ENCODE results near the gene KRTAP5-3. TPM values are rescaled to one million over a fixed set of nuclear protein-coding genes. Genes with fewer than 3 reads are reported as not detected.

Gene KRTAP5-3
- not detected for total RNA-seq
- long read RNA-seq, result 0 reads

GRCh38 chr11:1608363-1608762 is at the start of gene KRTAP5-3:
TSS of gene KRTAP5-3 (minus strand) at chr11:1608463. CDS start at chr11:1608385, 78 bp downstream.
- Histone ChIP-seq H3K4me1 (no peaks in the 10 kb centered on the region), H3K27ac (no peak within 1 kb of the TSS), H3K27me3 (no peaks in the 10 kb centered on the region), H3K9me3 (no peaks in the 10 kb centered on the region), H3K36me3 (no peaks in the 10 kb centered on the region), H3K4me3 (no peak within 1 kb of the TSS)
- ATAC-seq (no peak), DNase-seq (no peak)
- intact Hi-C loops (cut with DNase I), result no loop called here
- no peak for TF ChIP-seq CTCF (IDR thresholded peaks at IDR 0.05)
- TF ChIP-seq POLR2A (IDR thresholded peaks at IDR 0.05), result no peak
- 69% methylated on average over 4 of the region's 4 CpGs for WGBS (ENCODE audit: insufficient coverage, low coverage, low lambda C conversion rate, missing lambda C conversion rate)

- peak in 1 of 3 donors; percentile 32 for DNase-seq
- no peak overlapping the region for H3K4me3 ChIP-seq
- TF ChIP-seq CTCF (IDR thresholded peaks at IDR 0.05), result no peak
- no peak for TF ChIP-seq POLR2A (IDR thresholded peaks at IDR 0.05)
- 76% methylated on average over 4 of the region's 7 CpGs for WGBS (ENCODE audit: insufficient coverage, low coverage, low lambda C conversion rate, missing lambda C conversion rate)
- H3K36me3 ChIP-seq, result no peaks in the 10 kb centered on the region
- intact Hi-C loops (cut with DNase I), result loop anchor here in 1 of 2 donors (10.0 kb wide), 1 partner anchor 88 kb away; no protein-coding TSS in a partner anchor
- H3K27me3 ChIP-seq, result no peaks in the 10 kb centered on the region
- no peaks in the 10 kb centered on the region for H3K9me3 ChIP-seq
- H3K27ac ChIP-seq, result peak overlapping the region in 1 of 3 donors; percentile 24
- no peak for ATAC-seq
- peaks cover 0 to 42% (median 22%) of the 10 kb centered on the region in 4 donors for H3K4me1 ChIP-seq
Measured at GRCh38 chr11:1656670-1657069, 48.4 kb upstream of the KRTAP5-3 start.

DNA sequence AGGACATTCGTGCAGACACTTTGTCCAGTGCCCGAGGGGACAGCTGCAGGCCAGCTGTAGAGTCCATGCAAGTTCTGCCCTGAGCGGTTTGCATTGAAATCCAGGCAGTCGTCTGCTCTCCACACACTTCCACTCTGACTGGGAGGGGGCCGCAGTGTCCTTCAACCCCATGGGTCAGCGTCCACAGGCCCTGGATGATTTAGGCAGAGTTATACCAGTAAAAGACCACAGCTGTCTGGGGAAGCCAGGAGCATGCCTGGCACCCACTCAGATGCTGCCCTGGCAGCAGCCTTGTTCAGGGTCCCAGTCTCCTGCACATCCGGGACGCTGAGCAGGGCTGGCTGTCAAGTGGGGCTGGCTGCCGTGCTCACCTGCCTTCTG is 47.8 kb upstream of the KRTAP5-3 start:
- ATAC-seq (no peak), DNase-seq (peak in 1 of 3 donors; percentile 42)
- H3K4me1 ChIP-seq, result peaks cover 0 to 42% (median 22%) of the 10 kb centered on the region in 4 donors
- intact Hi-C loops (cut with DNase I), result loop anchor here in 1 of 2 donors (10.0 kb wide), 1 partner anchor 89 kb away; no protein-coding TSS in a partner anchor
- H3K27ac ChIP-seq, result peak overlapping the region; percentile 72 to 88 (median 83)
- no peak overlapping the region for H3K4me3 ChIP-seq
- no peaks in the 10 kb centered on the region for H3K36me3 ChIP-seq
- 30% methylated on average over 3 of the region's 9 CpGs for WGBS (ENCODE audit: insufficient coverage, low coverage, low lambda C conversion rate, missing lambda C conversion rate)
- H3K9me3 ChIP-seq, result no peaks in the 10 kb centered on the region
- H3K27me3 ChIP-seq, result no peaks in the 10 kb centered on the region
- no peak for TF ChIP-seq CTCF (IDR thresholded peaks at IDR 0.05)

DNA sequence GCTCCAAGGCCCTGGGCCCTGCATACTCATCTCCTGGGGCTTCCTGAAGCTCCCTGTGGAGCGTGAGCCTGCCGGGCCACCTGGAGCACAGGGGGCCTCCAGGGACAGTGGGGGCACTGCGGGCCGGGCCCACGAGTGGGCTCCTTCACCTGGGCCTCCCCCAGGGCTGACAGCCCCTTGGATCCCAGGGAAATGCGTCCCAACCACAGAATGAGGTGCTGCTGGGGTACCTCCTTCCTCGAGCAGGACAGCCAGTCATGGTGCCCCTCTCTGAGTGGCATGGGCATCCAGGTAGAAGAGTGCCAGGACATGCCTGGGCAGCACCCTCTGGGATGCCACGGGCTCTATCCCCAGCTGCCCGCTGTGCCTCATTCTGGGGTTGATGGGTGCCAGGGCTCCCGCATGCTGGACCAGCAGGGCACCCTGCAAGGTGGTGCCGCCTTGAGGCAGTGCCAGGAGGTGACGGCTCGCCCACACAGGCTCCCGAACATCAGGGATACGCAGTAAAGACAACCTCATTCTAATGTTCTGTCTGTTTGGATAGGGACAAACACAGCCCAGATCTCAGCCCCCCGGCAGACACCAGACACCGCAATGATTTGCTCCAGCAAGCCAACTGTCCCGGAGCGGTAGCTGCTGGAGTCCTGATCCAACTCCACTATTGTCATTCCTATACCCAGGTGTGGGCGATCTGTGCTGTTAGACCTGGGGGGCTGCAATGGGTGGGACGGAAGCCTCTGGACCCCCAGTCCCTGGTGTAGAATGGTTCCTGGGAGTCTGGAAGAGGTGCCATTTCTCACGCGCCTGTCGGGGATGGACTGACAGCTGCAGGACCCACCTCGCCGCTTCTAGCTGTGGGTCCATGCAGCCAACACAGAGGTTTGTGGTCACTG is 47.2 kb upstream of the KRTAP5-3 start:
- WGBS (ENCODE audit: insufficient coverage, low coverage, low lambda C conversion rate, missing lambda C conversion rate), result 49% methylated on average over 8 of the region's 26 CpGs
- ATAC-seq, result peak; percentile 5 to 31 (median 18)

More for the DNA sequence above, 47.2 kb upstream of the KRTAP5-3 start:
- DNase-seq, result peak in 1 of 3 donors; percentile 57
- Histone ChIP-seq H3K4me3 (no peak overlapping the region), H3K36me3 (no peaks in the 10 kb centered on the region), H3K9me3 (no peaks in the 10 kb centered on the region), H3K4me1 (peaks cover 0 to 39% (median 22%) of the 10 kb centered on the region in 4 donors), H3K27me3 (no peaks in the 10 kb centered on the region), H3K27ac (peak overlapping the region; percentile 72 to 88 (median 83))
- intact Hi-C loops (cut with DNase I), result loop anchor here in 1 of 2 donors (10.0 kb wide), 1 partner anchor 89 kb away; no protein-coding TSS in a partner anchor
- TF ChIP-seq POLR2A (IDR thresholded peaks at IDR 0.05) (no peak), CTCF (IDR thresholded peaks at IDR 0.05) (peak in 1 of 4 donors; percentile 12)
